GM06990 (cell line): ENCODE measurements around the gene SEMA6C.
A peak's percentile ranks its signal among the peaks of the same experiment; 100 is the strongest.

Source experiments
- DNase-seq: peaks from one replicate; pipeline ENCODE4 v3.0.0-alpha.2; 2011; ENCODE audit not compliant: insufficient read length; ENCODE audit errors: extremely low read depth
- H3K27me3 ChIP-seq: replicated peaks from 2 replicates; pipeline ENCODE4 v1.6.0; 2011; ENCODE audit warnings: low read length; ENCODE audit not compliant: control insufficient read depth, insufficient read depth
- H3K36me3 ChIP-seq: 2 replicates; pipeline ENCODE4 v1.5.1; 2011; ENCODE audit warnings: low read length; ENCODE audit not compliant: control insufficient read depth, insufficient read depth
- H3K4me3 ChIP-seq: replicated peaks from 2 replicates; pipeline ENCODE4 v1.5.1; 2011; ENCODE audit warnings: low read depth, mild to moderate bottlenecking, control low read depth, low read length
- TF ChIP-seq, protein P1 (sequence below): IDR thresholded peaks from 2 replicates; pipeline ENCODE4 v1.5.1; 2011; ENCODE audit warnings: low read length, control low read depth, mild to moderate bottlenecking, inconsistent platforms; ENCODE audit not compliant: insufficient read depth, poor library complexity, severe bottlenecking

Gene SEMA6C

GRCh38 chr1:151137789-151138188 is 8.6 kb downstream of the SEMA6C start:
- no peak for DNase-seq
- no peaks in the 10 kb centered on the region for H3K36me3 ChIP-seq
- H3K27me3 ChIP-seq, result 0 out of 2 replicates have a peak, but pooled peaks cover 2% of the 10 kb centered on the region

GRCh38 chr1:151135433-151136385 is 10.7 kb downstream of the SEMA6C start:
- 0 out of 2 replicates have a peak, but pooled peaks cover 2% of the 10 kb centered on the region for H3K27me3 ChIP-seq
- TF ChIP-seq, protein P1, sequence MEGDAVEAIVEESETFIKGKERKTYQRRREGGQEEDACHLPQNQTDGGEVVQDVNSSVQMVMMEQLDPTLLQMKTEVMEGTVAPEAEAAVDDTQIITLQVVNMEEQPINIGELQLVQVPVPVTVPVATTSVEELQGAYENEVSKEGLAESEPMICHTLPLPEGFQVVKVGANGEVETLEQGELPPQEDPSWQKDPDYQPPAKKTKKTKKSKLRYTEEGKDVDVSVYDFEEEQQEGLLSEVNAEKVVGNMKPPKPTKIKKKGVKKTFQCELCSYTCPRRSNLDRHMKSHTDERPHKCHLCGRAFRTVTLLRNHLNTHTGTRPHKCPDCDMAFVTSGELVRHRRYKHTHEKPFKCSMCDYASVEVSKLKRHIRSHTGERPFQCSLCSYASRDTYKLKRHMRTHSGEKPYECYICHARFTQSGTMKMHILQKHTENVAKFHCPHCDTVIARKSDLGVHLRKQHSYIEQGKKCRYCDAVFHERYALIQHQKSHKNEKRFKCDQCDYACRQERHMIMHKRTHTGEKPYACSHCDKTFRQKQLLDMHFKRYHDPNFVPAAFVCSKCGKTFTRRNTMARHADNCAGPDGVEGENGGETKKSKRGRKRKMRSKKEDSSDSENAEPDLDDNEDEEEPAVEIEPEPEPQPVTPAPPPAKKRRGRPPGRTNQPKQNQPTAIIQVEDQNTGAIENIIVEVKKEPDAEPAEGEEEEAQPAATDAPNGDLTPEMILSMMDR, result peak; percentile 46
- H3K4me3 ChIP-seq, result no peak overlapping the region
- no peak for DNase-seq
- H3K36me3 ChIP-seq, result no peaks in the 10 kb centered on the region

More at GRCh38 chr1:151137789-151138188, 8.6 kb downstream of the SEMA6C start:
- H3K4me3 ChIP-seq, result no peak overlapping the region
- TF ChIP-seq, protein P1, result no peak

DNA sequence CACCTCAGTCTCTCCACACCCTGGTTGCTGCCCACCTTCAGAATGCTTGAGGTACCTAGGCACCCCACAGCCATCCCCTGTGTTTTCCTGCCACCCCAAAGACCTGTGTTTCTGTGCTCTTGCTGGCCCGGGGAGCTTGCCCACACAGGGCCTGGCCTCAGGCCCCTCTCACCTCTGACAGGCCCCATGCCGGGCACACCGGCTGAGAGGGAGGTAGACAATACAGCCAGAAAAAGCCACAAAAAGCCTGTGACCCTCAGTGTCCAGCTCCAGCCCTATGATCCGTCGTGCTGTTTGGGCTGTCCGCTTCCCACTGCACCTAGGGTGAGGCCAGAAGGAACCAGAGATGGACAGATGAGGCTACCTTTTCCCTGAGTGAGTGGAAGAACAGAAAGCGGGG is 11.4 kb downstream of the SEMA6C start:
- TF ChIP-seq, protein P1, result no peak
- Histone ChIP-seq H3K27me3 (no peaks in the 10 kb centered on the region), H3K4me3 (no peak overlapping the region), H3K36me3 (no peaks in the 10 kb centered on the region)
- DNase-seq, result no peak

- TF ChIP-seq, protein P1, result no peak
- H3K36me3 ChIP-seq, result no peaks in the 10 kb centered on the region
- DNase-seq, result no peak
- no peak overlapping the region for H3K4me3 ChIP-seq
- H3K27me3 ChIP-seq, result no peaks in the 10 kb centered on the region
These were observed 12.0 kb downstream of the SEMA6C start for GRCh38 chr1:151134396-151134795.

- TF ChIP-seq, protein P1, result no peak
- no peak for DNase-seq
- H3K27me3 ChIP-seq, result no peaks in the 10 kb centered on the region
- no peak overlapping the region for H3K4me3 ChIP-seq
- H3K36me3 ChIP-seq, result no peaks in the 10 kb centered on the region
These were observed 13.2 kb downstream of the SEMA6C start for GRCh38 chr1:151133018-151133806.
